GM12873 (cell line): ENCODE data around the gene LINC01488.

Experiments
- CTCF ChIP-seq: IDR thresholded peaks from 2 replicates; pipeline ENCODE4 v1.5.1; 2012; ENCODE audit warnings: low read depth, mild to moderate bottlenecking, moderate library complexity, low read length, control low read depth; ENCODE audit not compliant: insufficient read depth; ENCODE audit errors: missing control alignments

Gene LINC01488

GRCh38 chr11:69512136-69512535 is 30.7 kb downstream of the LINC01488 start:
- no peak for TF ChIP-seq CTCF

GRCh38 chr11:69512790-69513189 is 31.3 kb downstream of the LINC01488 start:
- no peak for TF ChIP-seq CTCF

DNA sequence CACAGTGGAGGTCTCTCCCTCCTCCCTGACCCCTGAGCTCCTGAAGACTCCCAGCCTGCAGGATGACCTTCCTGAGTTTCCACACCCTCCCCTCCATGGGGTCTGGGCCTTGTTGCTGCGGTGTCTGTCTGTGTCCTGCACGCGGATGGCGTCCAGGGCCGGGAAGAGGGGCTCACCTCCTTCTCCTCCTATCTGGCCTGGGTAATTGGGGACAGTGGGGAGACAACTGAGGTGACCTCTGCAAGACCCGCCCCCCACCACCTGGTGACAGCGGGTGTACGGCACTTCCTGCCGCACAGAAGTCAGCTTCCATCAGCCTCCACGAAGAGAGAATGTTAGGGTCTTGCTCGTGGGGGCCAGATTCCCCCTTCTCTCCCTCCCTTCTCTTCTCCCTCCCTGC is 31.7 kb downstream of the LINC01488 start:
- no peak for TF ChIP-seq CTCF

GRCh38 chr11:69513663-69514224 is 32.3 kb downstream of the LINC01488 start:
- TF ChIP-seq CTCF: no peak

DNA sequence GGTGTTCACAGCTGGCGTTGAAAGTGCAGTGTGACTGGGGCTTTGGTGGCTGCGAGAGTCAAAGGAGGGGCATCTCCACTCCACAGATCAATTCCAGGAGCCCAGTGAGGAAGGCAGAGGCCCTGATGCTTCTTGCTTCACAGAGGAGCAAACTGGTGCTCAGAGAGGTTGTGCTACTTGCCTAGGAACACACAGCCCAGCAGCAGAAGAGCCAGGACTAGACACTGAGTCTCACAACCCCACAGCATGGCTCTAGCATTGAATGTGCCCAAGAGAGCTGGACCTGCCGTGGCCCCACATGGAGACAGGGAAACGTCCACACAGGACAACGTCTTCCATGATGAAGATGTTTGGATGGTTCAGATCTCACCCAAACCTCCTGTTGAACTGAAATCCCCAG is 33.3 kb downstream of the LINC01488 start:
- no peak for TF ChIP-seq CTCF

DNA sequence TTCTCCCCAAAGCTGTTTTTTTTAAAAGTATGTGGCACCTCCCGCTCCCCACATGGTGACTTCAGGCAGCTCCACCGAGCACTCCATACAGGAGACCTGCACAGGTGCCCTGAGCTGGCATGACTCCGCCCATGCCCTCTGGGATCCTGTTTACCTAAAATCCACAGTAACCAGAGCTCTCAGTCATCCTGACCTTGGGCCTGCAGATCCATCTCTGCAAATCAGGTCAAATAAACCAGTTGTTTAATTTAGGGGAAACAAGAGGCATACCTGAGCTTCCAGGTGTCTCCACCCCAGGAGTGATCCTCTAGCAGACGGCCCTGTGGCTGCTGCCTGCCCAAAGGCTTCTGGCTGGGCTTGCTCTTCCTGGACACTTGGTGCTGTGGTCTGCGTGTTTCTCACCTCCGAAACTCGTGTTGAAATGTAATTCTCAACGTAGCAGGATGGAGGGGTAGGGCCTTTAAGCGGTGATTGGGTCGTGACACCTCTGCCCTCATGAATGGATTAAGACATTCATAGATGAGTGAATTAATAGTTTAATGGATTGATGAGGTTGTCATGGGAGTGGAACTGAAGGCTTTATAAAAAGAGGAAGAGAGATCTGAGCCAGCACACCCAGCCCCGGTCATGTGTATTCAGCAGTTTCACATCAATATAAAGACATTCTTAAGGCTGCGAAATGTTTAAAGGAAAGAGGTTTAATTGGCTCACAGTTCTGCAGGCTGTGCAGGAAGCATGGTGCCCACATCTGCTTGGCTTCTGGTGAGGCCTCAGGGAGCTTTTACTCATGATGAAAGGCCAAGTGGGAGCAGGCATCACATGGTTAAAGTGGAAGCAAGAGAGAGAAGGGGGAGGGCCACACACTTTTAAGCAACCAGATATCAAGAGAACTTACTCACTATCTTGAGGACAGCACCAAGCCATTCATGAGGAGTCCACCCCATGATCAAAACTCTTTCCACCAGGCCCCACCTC is 34.1 kb downstream of the LINC01488 start:
- no peak for TF ChIP-seq CTCF

DNA sequence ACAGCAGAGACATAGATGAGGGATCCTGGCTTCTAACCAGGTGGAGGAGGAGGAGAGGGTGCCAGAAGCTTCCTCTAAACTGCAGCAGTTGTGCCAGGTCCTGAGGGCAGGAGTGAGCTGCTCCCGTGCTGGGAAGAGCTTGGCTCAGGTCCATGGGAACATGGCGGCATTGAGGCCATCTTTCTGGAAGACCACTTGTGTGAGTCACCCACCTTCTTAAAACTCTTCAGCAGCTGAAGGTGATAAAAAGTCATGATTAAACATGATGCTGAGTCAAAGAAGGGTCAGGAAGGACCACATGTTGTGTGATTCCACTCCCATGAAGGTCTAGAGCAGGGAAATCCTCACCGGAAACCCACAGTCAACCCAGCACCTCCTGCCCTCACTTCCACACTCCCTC is 35.1 kb downstream of the LINC01488 start:
- no peak for TF ChIP-seq CTCF
